Mesenteric fat pad (tissue), 1 donor: ENCODE results near the gene MAB21L2. TPM values are rescaled to one million over a fixed set of nuclear protein-coding genes. Genes with fewer than 3 reads are reported as not detected.

Experiments
- DNase-seq: peaks from one replicate; pipeline ENCODE4 v3.0.0-alpha.2; 2020; ENCODE audit warnings: low spot score
- total RNA-seq: library from RNA; stranded (reverse); fragmentation: NEBNext Ultra II Directional; extraction: Animal tissue kit (Norgen Biotek cat#: 25700); gene quantifications from one replicate; pipeline ENCODE4 v1.2.1, GENCODE V29; 2021
- donor health status: DM: yes; HTN: yes; CAD: no.

MAB21L2 gene
- total RNA-seq, 1 donor from 2014 or later, result 1.9 TPM

GRCh38 chr4:150600812-150601445 is 19.0 kb downstream of the MAB21L2 start:
- no peak for DNase-seq

- no peak for DNase-seq
These were observed 27.2 kb downstream of the MAB21L2 start for GRCh38 chr4:150609131-150609530.

GRCh38 chr4:150619042-150619441 is 37.1 kb downstream of the MAB21L2 start:
- no peak for DNase-seq

GRCh38 chr4:150624055-150624454 is 42.1 kb downstream of the MAB21L2 start:
- DNase-seq, result no peak

DNA sequence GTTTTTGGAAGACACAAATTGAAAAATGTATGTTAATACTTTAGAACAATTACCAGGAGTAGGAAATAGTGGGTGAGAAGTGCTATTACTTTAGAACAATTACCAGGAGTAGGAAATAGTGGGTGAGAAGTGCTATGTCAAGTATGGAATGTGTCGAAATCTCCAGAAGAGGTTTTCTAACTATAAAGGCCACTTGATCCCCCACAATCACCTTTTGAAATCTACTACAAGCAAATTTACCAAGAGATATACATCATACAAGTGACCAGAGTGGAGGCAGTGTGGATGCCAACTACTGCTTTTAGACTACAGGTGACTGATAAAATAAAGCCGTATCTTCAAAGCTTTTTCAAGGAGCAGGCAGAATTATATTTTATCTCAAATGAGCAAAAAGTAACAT is 43.1 kb downstream of the MAB21L2 start:
- no peak for DNase-seq

DNA sequence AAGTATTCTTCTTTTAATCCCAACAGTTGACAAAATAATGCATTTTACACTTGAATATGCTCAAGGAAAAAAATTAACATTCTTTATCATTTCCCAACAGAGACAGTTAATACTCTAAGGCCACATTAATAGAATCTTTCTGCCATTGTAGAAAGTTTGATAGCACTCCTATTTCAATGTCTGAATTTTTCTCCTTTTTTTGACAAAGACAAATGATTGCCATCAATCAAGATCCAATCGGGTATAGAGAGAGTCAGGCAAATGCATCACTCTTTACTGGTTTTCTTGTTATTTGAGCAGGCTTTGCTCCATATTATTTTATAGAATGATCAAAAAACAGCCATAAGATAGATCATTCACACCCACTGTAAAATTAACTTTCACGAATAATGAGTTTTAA is 46.1 kb downstream of the MAB21L2 start:
- no peak for DNase-seq

- no peak for DNase-seq
These were observed 50.7 kb downstream of the MAB21L2 start for GRCh38 chr4:150632639-150633038.
